ENCODE measurements around the gene IGFBP7. TPM values are rescaled to one million over a fixed set of nuclear protein-coding genes. Genes with fewer than 3 reads are reported as not detected.
A peak's percentile ranks its signal among the peaks of the same experiment; 100 is the strongest.

IGFBP7 gene, protein sequence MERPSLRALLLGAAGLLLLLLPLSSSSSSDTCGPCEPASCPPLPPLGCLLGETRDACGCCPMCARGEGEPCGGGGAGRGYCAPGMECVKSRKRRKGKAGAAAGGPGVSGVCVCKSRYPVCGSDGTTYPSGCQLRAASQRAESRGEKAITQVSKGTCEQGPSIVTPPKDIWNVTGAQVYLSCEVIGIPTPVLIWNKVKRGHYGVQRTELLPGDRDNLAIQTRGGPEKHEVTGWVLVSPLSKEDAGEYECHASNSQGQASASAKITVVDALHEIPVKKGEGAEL
- polyA plus RNA-seq (2011; rRNA removed) (610 and 655 TPM in 2 replicates), polyA minus RNA-seq (2011; rRNA and poly(A)+ RNA removed) (54.8 and 57.3 TPM in 2 replicates)

- no peak for TF ChIP-seq CTCF (IDR thresholded peaks at IDR 0.05; ENCODE audit: low read depth, low read length)
- H3K27me3 ChIP-seq (ENCODE audit: control insufficient read depth, insufficient read depth, low read length), result no peaks in the 10 kb centered on the region
- peak within 1 kb of the TSS; percentile 75 for H3K4me3 ChIP-seq (ENCODE audit: low read depth, low read length)
- CTCF ChIA-PET, result interaction anchor here (1.2 to 3.6 kb wide), 2 partner anchors 29 to 53 kb away, joined by 4 to 19 read pairs; no protein-coding TSS in a partner anchor
- no peaks in the 10 kb centered on the region; the same call in none of the 2 replicates for H3K9me3 ChIP-seq (ENCODE audit: control insufficient read depth, insufficient read depth, low read length)
- H3K27ac ChIP-seq (ENCODE audit: low read depth, low read length), result peak within 1 kb of the TSS; percentile 94
- POLR2A ChIA-PET, result interaction anchor here (1.0 to 4.2 kb wide), 6 partner anchors 8 to 91 kb away, joined by 3 to 24 read pairs (median 6); no protein-coding TSS in a partner anchor
- DNase-seq (ENCODE audit: low read depth, low spot score), result no peak
Observed at GRCh38 chr4:57109847-57110639, at the start of gene IGFBP7. IGFBP7 (minus strand) TSS chr4:57110385; CDS start chr4:57110351, 34 bp downstream.

- Histone ChIP-seq H3K9me3 (ENCODE audit: control insufficient read depth, insufficient read depth, low read length) (no peaks in the 10 kb centered on the region), H3K4me3 (ENCODE audit: low read depth, low read length) (no peak overlapping the region), H3K27ac (ENCODE audit: low read depth, low read length) (no peak overlapping the region), H3K27me3 (ENCODE audit: control insufficient read depth, insufficient read depth, low read length) (peaks cover 5% of the 10 kb centered on the region)
- ChIA-PET POLR2A (no interaction called here), CTCF (interaction anchor here (1.5 kb wide), 1 partner anchor 122 kb away, joined by 4 read pairs; no protein-coding TSS in a partner anchor)
- TF ChIP-seq CTCF (IDR thresholded peaks at IDR 0.05; ENCODE audit: low read depth, low read length), result no peak
- DNase-seq (ENCODE audit: low read depth, low spot score), result no peak
Observed at GRCh38 chr4:57159866-57160265, 49.7 kb upstream of the IGFBP7 start.

GRCh38 chr4:57158762-57159161 is 48.6 kb upstream of the IGFBP7 start:
- CTCF ChIA-PET, result no interaction called here
- no peak overlapping the region for H3K27ac ChIP-seq (ENCODE audit: low read depth, low read length)
- H3K9me3 ChIP-seq (ENCODE audit: control insufficient read depth, insufficient read depth, low read length), result no peaks in the 10 kb centered on the region
- DNase-seq (ENCODE audit: low read depth, low spot score), result no peak
- H3K27me3 ChIP-seq (ENCODE audit: control insufficient read depth, insufficient read depth, low read length), result no peaks in the 10 kb centered on the region
- TF ChIP-seq CTCF (IDR thresholded peaks at IDR 0.05; ENCODE audit: low read depth, low read length), result no peak
- POLR2A ChIA-PET, result no interaction called here
- no peak overlapping the region for H3K4me3 ChIP-seq (ENCODE audit: low read depth, low read length)

DNA sequence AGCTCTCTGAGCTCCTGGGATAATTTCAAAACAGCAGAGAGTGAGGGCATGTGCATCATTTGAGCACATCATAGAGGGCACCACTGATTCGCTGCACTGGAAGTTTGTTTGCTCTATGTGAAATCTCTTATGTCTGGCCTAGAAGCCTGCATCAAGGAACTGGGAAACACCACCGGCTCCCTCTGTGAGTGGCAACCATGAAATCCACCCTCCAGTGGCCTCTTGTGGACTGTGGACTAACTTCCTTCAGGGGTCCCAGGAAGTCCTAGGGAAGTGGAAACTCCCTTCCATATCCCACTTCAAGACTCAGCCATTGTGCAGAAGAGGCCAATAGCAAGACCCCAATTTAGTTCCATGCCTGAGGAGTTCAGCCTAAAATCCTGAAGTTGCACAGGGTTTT is 48.0 kb upstream of the IGFBP7 start:
- DNase-seq (ENCODE audit: low read depth, low spot score), result no peak
- peak; percentile 16; the same call in 1 of the 2 replicates for TF ChIP-seq CTCF (IDR thresholded peaks at IDR 0.05; ENCODE audit: low read depth, low read length)
- POLR2A ChIA-PET, result no interaction called here
- CTCF ChIA-PET, result no interaction called here
- no peak overlapping the region for H3K27ac ChIP-seq (ENCODE audit: low read depth, low read length)
- no peaks in the 10 kb centered on the region for H3K27me3 ChIP-seq (ENCODE audit: control insufficient read depth, insufficient read depth, low read length)
- H3K4me3 ChIP-seq (ENCODE audit: low read depth, low read length), result no peak overlapping the region
- no peaks in the 10 kb centered on the region for H3K9me3 ChIP-seq (ENCODE audit: control insufficient read depth, insufficient read depth, low read length)
